Measurements from ENCODE around the gene RERE. TPM values are rescaled to one million over a fixed set of nuclear protein-coding genes. Genes with fewer than 3 reads are reported as not detected.

The RERE gene
- polyA plus RNA-seq, 1 of the 3 experiments (the other 2 are of a cell fraction): 8.1 TPM

DNA sequence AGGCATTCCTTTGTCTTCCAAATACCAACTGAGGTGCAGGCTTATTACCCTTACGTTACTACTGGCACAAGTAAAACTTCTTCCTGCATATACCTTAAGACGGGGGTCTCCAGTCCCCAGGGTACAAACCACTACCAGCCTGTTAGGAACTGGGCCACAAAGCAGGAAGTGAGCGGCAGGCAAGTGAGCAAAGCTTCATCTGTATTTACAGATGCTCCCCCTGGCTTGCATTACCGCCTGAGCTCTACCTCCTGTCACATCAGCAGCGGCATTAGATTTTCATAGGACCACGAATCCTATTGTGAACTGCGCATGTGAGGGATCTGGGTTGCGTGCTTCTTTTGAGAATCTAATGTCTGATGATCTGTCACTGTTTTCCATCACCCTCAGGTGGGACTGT lies 386.4 kb downstream of the RERE start:
- no peaks in the 10 kb centered on the region for H3K9me2 ChIP-seq
- 96% methylated on average over 8 of the region's 8 CpGs for WGBS (ENCODE audit: low lambda C conversion rate)
- ChIA-PET POLR2A (no interaction called here), CTCF (interaction anchor here (1.0 to 1.4 kb wide), 2 partner anchors 9 to 10 kb away, joined by 3 to 5 read pairs; no protein-coding TSS in a partner anchor)
- H3K4me1 ChIP-seq (ENCODE audit: control insufficient read depth in 1 of 2, insufficient read depth in 2 of 2, low read depth in 1 of 2, low read length in 1 of 2): peaks cover 0 to 9% of the 10 kb centered on the region in 2 experiments; a peak in 1 of 4 replicates
- H3K36me3 ChIP-seq (replicated peaks in 1 of 2; ENCODE audit: control insufficient read depth in 1 of 2, insufficient read depth in 2 of 2, low read length in 1 of 2): no peaks in the 10 kb centered on the region
- no peaks in the 10 kb centered on the region for H4K20me1 ChIP-seq (ENCODE audit: insufficient read depth)
- DNase-seq: no peak
- H3F3A ChIP-seq (replicated peaks; ENCODE audit: insufficient read depth): no peaks in the 10 kb centered on the region
- H3K27me3 ChIP-seq (ENCODE audit: insufficient read depth): no peaks in the 10 kb centered on the region
- no peaks in the 10 kb centered on the region for H3K9me3 ChIP-seq
- 0 out of 2 replicates have a peak, but pooled peaks cover 3% of the 10 kb centered on the region for H3K79me2 ChIP-seq (ENCODE audit: insufficient read depth)
- H3K9ac ChIP-seq: no peak overlapping the region
- H2AFZ ChIP-seq (ENCODE audit: low read depth): no peak overlapping the region
- TF ChIP-seq, protein P1, sequence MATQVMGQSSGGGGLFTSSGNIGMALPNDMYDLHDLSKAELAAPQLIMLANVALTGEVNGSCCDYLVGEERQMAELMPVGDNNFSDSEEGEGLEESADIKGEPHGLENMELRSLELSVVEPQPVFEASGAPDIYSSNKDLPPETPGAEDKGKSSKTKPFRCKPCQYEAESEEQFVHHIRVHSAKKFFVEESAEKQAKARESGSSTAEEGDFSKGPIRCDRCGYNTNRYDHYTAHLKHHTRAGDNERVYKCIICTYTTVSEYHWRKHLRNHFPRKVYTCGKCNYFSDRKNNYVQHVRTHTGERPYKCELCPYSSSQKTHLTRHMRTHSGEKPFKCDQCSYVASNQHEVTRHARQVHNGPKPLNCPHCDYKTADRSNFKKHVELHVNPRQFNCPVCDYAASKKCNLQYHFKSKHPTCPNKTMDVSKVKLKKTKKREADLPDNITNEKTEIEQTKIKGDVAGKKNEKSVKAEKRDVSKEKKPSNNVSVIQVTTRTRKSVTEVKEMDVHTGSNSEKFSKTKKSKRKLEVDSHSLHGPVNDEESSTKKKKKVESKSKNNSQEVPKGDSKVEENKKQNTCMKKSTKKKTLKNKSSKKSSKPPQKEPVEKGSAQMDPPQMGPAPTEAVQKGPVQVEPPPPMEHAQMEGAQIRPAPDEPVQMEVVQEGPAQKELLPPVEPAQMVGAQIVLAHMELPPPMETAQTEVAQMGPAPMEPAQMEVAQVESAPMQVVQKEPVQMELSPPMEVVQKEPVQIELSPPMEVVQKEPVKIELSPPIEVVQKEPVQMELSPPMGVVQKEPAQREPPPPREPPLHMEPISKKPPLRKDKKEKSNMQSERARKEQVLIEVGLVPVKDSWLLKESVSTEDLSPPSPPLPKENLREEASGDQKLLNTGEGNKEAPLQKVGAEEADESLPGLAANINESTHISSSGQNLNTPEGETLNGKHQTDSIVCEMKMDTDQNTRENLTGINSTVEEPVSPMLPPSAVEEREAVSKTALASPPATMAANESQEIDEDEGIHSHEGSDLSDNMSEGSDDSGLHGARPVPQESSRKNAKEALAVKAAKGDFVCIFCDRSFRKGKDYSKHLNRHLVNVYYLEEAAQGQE (IDR thresholded peaks at IDR 0.05; ENCODE audit: low read depth, low read length): no peak
- TF ChIP-seq POLR2AphosphoS5 (IDR thresholded peaks at IDR 0.05; ENCODE audit: low read depth, low read length) (no peak), RAD21 (IDR thresholded peaks at IDR 0.05; ENCODE audit: low read length) (no peak), JUND (IDR thresholded peaks at IDR 0.05) (no peak), GATA2 (CRISPR knock-in tag; IDR thresholded peaks at IDR 0.05) (no peak), EZH2phosphoT487 (IDR thresholded peaks at IDR 0.05; ENCODE audit: borderline replicate concordance, low read depth) (no peak), RFX5 (IDR thresholded peaks at IDR 0.05; ENCODE audit: low read length) (no peak)
- TF ChIP-seq, protein P2, sequence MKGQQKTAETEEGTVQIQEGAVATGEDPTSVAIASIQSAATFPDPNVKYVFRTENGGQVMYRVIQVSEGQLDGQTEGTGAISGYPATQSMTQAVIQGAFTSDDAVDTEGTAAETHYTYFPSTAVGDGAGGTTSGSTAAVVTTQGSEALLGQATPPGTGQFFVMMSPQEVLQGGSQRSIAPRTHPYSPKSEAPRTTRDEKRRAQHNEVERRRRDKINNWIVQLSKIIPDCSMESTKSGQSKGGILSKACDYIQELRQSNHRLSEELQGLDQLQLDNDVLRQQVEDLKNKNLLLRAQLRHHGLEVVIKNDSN (IDR thresholded peaks at IDR 0.05; ENCODE audit: borderline replicate concordance, low read depth): no peak
- no peak overlapping the region for H3K27ac ChIP-seq (ENCODE audit: low read depth in 2 of 2, low read length in 1 of 2)
- no peak overlapping the region for H3K4me3 ChIP-seq (ENCODE audit: low read depth in 2 of 2, low read length in 1 of 2)
- H3K4me2 ChIP-seq: no peak overlapping the region

DNA sequence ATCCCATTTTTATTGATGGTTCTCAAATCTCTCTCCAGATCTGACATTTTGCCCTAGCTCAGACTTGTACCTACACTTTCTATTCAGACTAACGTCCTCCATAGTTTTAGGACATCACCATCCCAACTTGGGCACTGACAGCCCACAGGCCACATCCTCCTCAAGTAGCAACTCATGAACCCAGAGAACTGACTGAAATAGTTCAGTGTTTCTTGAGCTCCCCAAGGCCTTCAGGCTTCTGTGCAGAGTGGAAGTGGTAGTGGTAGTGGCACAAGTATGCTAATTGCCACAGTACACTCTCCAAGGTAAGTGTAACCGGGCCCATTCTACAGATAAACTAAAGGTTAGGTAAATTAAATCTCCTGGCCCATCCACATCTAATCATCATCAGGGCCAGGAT lies 387.0 kb downstream of the RERE start:
- no peaks in the 10 kb centered on the region for H3K9me3 ChIP-seq
- H3K9ac ChIP-seq: no peak overlapping the region
- CTCF ChIA-PET: interaction anchor here (1.0 to 1.3 kb wide), 2 partner anchors 11 to 23 kb away, joined by 3 read pairs; no protein-coding TSS in a partner anchor
- WGBS (ENCODE audit: low lambda C conversion rate): 91% methylated on average over 2 of the region's 2 CpGs
- H3K4me1 ChIP-seq (ENCODE audit: control insufficient read depth in 1 of 2, insufficient read depth in 2 of 2, low read depth in 1 of 2, low read length in 1 of 2): peaks cover 0 to 9% of the 10 kb centered on the region in 2 experiments; a peak in 1 of 4 replicates
- H3K36me3 ChIP-seq (replicated peaks in 1 of 2; ENCODE audit: control insufficient read depth in 1 of 2, insufficient read depth in 2 of 2, low read length in 1 of 2): no peaks in the 10 kb centered on the region
- H3K9me2 ChIP-seq: no peaks in the 10 kb centered on the region
- POLR2A ChIA-PET: no interaction called here
- H3K27me3 ChIP-seq (ENCODE audit: insufficient read depth): no peaks in the 10 kb centered on the region
- H2AFZ ChIP-seq (ENCODE audit: low read depth): no peak overlapping the region
- no peak for DNase-seq
- H3K27ac ChIP-seq (ENCODE audit: low read depth in 2 of 2, low read length in 1 of 2): no peak overlapping the region
- H4K20me1 ChIP-seq (ENCODE audit: insufficient read depth): no peaks in the 10 kb centered on the region
- H3F3A ChIP-seq (replicated peaks; ENCODE audit: insufficient read depth): no peaks in the 10 kb centered on the region
- H3K79me2 ChIP-seq (ENCODE audit: insufficient read depth): 0 out of 2 replicates have a peak, but pooled peaks cover 3% of the 10 kb centered on the region
- H3K4me3 ChIP-seq (ENCODE audit: low read depth in 2 of 2, low read length in 1 of 2): no peak overlapping the region
- H3K4me2 ChIP-seq: no peak overlapping the region
- TF ChIP-seq, protein P2 (IDR thresholded peaks at IDR 0.05; ENCODE audit: borderline replicate concordance, low read depth): no peak
- TF ChIP-seq SIN3A (IDR thresholded peaks at IDR 0.05; ENCODE audit: borderline replicate concordance, low read depth, low read length): no peak
- TF ChIP-seq YY1 (IDR thresholded peaks at IDR 0.05; ENCODE audit: low read depth): no peak
- TF ChIP-seq FOSL2 (IDR thresholded peaks at IDR 0.05; ENCODE audit: borderline replicate concordance, low read depth): no peak
- no peak for TF ChIP-seq GATA2 (CRISPR knock-in tag; IDR thresholded peaks at IDR 0.05)
- no peak for TF ChIP-seq NRF1 (IDR thresholded peaks at IDR 0.05; ENCODE audit: low read depth, low read length)
- TF ChIP-seq JUND (IDR thresholded peaks at IDR 0.05): no peak
- TF ChIP-seq RFX5 (IDR thresholded peaks at IDR 0.05; ENCODE audit: low read length): no peak
- no peak for TF ChIP-seq SMC3 (IDR thresholded peaks at IDR 0.05; ENCODE audit: low read depth, low read length)
- TF ChIP-seq EZH2phosphoT487 (IDR thresholded peaks at IDR 0.05; ENCODE audit: borderline replicate concordance, low read depth): no peak
- TF ChIP-seq MXI1 (IDR thresholded peaks at IDR 0.05; ENCODE audit: low read depth, low read length): no peak
- no peak for TF ChIP-seq TEAD4 (IDR thresholded peaks at IDR 0.05; ENCODE audit: borderline replicate concordance, insufficient read depth)
- no peak for TF ChIP-seq NFIC (IDR thresholded peaks at IDR 0.05; ENCODE audit: borderline replicate concordance)
- no peak for TF ChIP-seq FOXJ3 (CRISPR knock-in tag; IDR thresholded peaks at IDR 0.05)
- TF ChIP-seq, protein P3, sequence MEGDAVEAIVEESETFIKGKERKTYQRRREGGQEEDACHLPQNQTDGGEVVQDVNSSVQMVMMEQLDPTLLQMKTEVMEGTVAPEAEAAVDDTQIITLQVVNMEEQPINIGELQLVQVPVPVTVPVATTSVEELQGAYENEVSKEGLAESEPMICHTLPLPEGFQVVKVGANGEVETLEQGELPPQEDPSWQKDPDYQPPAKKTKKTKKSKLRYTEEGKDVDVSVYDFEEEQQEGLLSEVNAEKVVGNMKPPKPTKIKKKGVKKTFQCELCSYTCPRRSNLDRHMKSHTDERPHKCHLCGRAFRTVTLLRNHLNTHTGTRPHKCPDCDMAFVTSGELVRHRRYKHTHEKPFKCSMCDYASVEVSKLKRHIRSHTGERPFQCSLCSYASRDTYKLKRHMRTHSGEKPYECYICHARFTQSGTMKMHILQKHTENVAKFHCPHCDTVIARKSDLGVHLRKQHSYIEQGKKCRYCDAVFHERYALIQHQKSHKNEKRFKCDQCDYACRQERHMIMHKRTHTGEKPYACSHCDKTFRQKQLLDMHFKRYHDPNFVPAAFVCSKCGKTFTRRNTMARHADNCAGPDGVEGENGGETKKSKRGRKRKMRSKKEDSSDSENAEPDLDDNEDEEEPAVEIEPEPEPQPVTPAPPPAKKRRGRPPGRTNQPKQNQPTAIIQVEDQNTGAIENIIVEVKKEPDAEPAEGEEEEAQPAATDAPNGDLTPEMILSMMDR (IDR thresholded peaks at IDR 0.05): no peak
- TF ChIP-seq, protein P4, sequence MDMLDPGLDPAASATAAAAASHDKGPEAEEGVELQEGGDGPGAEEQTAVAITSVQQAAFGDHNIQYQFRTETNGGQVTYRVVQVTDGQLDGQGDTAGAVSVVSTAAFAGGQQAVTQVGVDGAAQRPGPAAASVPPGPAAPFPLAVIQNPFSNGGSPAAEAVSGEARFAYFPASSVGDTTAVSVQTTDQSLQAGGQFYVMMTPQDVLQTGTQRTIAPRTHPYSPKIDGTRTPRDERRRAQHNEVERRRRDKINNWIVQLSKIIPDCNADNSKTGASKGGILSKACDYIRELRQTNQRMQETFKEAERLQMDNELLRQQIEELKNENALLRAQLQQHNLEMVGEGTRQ (IDR thresholded peaks at IDR 0.05; ENCODE audit: borderline replicate concordance, low read depth, low read length): no peak
- TF ChIP-seq RAD21 (IDR thresholded peaks at IDR 0.05; ENCODE audit: low read length): no peak

Measured in SK-N-SH (cell line).